GM12872 (cell line): Measurements from ENCODE around the gene SPTB.

ENCODE experiments used
- CTCF ChIP-seq: IDR thresholded peaks from 3 replicates; pipeline ENCODE4 v1.5.1; 2011; ENCODE audit warnings: low read depth, mild to moderate bottlenecking, low read length, moderate library complexity; ENCODE audit not compliant: insufficient read depth

Gene SPTB

GRCh38 chr14:64724578-64724930, 155.2 kb downstream of the SPTB start:
- no peak for TF ChIP-seq CTCF

- TF ChIP-seq CTCF: no peak
Measured at GRCh38 chr14:64723691-64724577, 155.8 kb downstream of the SPTB start.

GRCh38 chr14:64722842-64723447, 156.8 kb downstream of the SPTB start:
- TF ChIP-seq CTCF: no peak

GRCh38 chr14:64721899-64722298, 157.8 kb downstream of the SPTB start:
- no peak for TF ChIP-seq CTCF

- TF ChIP-seq CTCF: no peak
Measured at GRCh38 chr14:64721391-64721791, 158.3 kb downstream of the SPTB start.

GRCh38 chr14:64720131-64720576, 159.6 kb downstream of the SPTB start:
- no peak for TF ChIP-seq CTCF

GRCh38 chr14:64719601-64720000, 160.1 kb downstream of the SPTB start:
- no peak for TF ChIP-seq CTCF
